GM18907 (cell line): ENCODE data around the gene MRGPRE.

Experiments used
- ATAC-seq: cut with Tn5 transposase; IDR thresholded peaks from one replicate; pipeline ENCODE4 v1.9.1; 2021; ENCODE audit warnings: mild to moderate bottlenecking, moderate library complexity; ENCODE audit not compliant: unreplicated experiment

The MRGPRE gene

GRCh38 chr11:3197878-3198528, 34.2 kb downstream of the MRGPRE start:
- ATAC-seq: no peak

- ATAC-seq: no peak
Measured at GRCh38 chr11:3197044-3197695, 35.0 kb downstream of the MRGPRE start.

DNA sequence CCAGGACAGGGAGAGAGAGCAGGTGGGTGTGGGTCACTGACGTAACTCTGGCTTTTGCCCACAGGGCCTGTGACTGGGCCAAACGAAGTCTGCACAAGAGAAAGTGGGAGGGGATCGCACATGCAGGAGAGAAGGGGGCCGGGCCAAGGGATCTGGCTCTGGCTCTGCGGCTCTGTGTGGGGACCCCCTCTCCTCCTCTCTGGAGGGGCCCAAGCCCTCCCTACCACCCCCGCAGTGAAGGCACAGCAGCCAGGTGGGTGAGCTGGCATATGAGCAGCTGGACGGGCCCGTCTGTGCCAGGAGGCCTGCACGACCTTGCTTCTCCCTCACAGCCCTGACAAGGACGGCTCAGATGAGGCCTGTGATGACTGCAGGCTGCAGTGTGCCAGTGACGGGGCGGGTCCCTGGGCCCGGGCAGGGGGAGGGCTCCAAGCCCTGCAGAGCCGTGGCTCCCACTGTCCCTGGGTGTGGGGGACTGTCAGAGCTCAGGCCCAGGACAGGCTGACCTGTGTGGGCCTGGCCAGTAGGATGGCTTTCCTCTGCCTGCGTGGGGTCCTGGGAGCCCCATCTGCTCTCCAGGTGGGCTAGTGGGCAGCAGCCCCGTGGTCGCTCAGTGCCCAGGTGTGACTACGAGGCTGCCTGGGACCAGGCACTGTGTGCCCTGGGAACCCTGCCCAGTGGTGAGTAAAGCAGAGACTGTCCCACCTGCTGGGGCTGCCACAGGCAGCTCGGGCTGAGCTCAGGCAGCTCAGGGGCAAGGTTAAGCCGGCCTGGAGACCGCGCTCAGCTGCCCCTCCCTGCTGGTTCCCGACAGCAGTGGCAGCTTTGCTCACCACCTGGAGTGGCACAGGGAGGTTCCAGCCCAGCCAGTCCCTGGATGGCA, 35.8 kb downstream of the MRGPRE start:
- ATAC-seq: no peak

DNA sequence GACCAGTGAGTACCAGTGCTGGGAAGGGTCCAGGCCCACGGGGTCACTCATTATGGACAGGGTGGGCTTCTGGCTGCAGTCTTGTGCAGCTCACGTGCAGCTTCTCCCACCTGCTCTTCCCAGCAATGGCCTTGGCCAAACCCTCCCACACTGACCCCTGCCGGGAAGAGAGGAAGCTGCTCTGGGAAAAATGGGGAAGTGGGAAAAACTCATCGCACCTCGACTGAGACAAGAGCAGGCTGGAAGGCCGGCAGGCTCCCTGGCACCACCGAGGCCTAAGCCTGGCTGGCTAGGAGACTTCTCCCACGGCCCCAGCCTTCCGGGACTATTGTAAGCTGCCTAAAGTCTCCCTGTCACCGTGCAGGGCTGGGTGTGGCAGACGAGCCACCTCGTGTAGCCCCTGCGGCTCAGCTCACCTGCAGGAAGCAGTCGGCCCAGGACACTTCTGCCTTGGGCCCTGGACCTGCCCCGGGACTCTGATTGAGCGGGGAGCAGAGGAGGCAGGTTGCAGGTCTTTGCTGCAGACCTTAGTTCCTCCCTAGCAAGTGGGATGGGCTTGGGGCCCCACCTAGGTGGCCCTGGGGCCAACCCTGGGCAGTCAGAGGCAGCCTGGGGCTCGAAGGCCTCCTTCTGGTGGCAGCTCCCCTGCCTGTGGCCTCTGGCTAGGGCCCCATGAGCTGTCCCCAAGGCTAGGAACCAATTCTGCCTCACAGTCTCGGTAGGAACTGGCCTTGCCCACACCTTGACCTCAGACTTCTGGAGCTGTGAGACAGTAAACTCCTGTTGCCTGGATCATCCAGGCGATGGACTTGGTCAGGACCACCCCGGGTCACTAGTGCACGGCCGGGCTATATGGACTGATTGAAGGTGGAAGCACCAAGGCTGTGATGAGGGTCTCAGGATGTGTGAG, 36.7 kb downstream of the MRGPRE start:
- no peak for ATAC-seq

- no peak for ATAC-seq
Measured at GRCh38 chr11:3194016-3194816, 38.0 kb downstream of the MRGPRE start.

GRCh38 chr11:3193373-3194015, 38.7 kb downstream of the MRGPRE start:
- no peak for ATAC-seq

DNA sequence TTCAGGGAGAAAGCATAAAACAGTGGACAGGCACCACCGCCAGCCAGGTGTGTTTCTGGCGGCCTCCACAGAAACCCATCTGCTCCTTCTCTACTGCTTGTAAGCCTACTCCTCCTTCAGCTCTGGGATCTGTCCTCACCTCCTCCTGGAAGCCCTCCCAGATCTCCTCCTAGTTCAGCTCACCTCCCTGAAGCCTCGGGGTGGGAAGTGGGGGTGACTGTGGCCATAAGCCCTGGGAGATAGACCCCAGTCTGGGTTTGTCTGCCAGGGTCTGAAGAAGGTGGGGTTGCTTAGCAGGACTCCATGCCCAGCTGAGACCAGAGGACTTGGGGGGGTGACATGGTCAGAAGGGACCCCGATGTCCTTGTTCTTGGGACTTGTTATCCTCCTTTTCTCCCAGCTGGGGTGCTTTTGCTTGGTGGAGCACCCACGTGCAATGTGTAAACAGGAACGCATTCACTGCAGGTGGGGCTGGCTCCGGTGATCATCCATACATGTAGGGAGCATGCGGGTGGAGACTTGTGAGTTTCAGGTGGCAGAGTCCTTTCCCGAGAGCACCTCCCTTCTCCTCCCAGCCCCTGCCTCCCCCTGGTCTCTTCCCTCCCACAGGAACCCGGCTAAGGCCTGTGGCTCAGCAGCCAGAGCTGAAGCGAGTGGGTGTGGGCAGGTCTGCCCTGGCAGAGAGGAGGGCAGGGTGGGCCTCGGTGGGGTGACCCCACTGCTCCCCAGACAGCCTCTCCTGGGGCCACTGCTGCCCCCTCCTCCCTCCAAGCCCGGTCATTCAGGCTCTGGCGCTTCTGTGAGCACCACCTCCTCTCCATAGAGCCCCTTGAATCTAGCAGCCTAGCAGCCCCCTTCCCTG, 39.5 kb downstream of the MRGPRE start:
- no peak for ATAC-seq

DNA sequence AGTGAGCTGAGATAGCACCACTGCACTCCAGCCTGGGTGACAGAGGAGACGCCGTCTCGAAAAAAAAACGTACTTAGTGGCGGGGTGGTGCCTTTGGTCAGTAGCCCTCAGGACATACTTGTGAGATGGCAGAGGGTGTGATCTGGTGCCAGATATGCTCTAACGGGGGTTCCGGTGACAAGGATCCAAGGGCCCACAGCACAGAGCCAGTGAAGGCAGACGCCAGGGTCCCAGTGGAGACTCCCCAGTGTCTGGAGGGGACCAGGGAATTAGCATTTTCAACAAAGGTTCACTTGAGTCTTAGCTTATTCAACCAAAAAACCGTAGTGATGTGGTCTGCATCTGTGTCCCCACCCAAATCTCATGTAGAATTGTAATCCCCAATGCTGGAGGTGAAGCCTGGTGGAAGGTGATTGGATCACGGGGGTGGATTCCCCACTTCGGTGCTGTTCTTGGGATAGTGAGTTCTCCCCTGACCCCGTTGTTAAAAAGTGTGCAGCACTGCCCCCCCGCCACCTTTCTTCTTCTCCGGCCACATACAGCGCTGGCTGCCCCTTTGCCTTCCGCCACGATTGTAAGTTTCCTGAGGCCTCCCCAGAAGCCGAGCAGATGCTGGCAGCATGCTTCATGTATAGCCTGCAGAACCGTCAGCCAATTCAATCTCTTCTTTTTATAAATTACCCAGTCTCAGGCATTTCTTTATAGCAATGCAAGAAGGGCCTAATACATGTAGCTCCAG, 40.5 kb downstream of the MRGPRE start:
- no peak for ATAC-seq

DNA sequence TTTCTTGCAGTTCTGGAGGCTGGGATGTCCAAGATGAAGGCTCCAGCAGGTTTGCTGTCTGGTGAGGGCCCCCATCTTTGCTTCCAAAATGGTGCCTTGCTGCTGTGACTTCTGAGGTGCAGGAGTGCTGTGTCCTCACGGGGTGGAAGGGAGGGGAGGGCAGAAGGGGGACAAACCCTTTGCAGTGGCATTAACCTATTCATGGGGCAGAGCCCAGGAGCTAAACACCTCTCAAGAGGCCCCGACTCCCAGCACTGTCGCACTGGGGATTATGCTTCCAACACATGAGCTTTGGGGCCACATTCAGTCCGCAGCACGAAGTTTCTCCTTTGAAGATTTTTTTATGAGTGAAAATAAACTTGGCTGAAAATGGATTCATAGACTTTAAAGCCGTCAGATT, 41.6 kb downstream of the MRGPRE start:
- no peak for ATAC-seq

DNA sequence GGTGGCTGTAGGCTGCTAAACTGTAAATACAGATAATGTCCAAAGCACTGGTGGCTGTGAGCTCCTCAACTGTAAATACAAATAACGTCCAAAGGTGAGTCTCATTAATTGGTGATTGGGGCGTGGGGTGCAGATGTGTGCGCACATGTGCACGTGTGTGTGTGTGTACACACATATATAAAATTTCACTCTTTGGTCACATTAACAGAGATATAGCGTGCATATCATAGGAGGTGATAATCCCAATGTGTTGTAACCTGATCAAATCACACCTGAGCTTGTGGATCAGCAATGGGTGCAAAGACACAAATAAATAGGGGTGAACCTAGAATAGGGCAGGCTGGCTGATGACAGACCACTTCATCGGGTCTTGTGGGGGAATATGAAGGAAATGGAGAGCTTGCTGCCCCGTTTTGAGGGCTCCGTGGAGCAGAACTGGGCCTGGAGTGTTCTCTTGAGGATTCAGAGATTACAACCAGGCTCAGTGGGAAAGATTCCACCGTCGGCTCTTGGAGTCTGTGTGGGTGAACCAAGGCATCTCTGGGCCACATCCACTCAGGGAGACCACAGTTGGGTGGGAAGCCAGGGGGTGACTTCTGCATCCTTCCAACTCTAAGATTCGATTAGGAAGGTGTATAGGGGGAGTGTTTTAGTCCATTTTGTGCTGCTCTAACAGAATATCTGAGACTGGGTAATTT, 42.2 kb downstream of the MRGPRE start:
- no peak for ATAC-seq

GRCh38 chr11:3189196-3189843, 42.9 kb downstream of the MRGPRE start:
- ATAC-seq: no peak

GRCh38 chr11:3188496-3189195, 43.6 kb downstream of the MRGPRE start:
- ATAC-seq: no peak

GRCh38 chr11:3186166-3186953, 45.9 kb downstream of the MRGPRE start:
- ATAC-seq: no peak

- no peak for ATAC-seq
Measured at GRCh38 chr11:3184732-3185347, 47.4 kb downstream of the MRGPRE start.

DNA sequence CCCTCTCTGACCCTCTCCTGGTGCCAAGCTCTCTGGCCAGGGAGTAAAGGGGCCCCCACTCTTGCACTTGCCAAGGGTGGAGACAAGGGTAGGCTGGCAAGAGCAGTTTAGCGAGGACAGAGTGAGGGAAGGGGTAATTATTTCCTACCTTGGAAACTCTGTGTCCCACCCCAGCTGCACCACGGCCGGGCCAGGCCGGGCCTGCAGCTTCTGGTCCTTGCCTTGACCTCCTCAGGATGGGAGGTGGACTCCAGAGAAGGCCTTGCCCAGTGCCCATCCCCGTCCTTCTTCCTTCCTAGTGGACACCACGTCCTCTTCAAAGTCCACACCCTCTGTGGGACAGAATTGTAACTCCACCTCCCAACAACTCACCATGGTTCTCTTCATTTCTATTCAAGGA, 48.7 kb downstream of the MRGPRE start:
- no peak for ATAC-seq
